Esophagus muscularis mucosa (tissue), 3 donors: ENCODE data around the gene MAP3K3.

ENCODE experiments used
- CTCF ChIP-seq, 3 experiments: fragments of 200-600 bp in 2 of 3; fragments of 450-650 bp in 1 of 3; sonication (generic) in 2 of 3; IDR thresholded peaks; one replicate each; pipeline ENCODE4 v1.5.1; 2017 to 2019; ENCODE audit warnings: antibody characterized with exemption in 3 of 3, mild to moderate bottlenecking in 2 of 3, moderate library complexity in 1 of 3
- EP300 ChIP-seq: sonication (generic); formaldehyde crosslinking; IDR thresholded peaks from one replicate; pipeline ENCODE4 v1.6.1; 2017; ENCODE audit warnings: antibody characterized with exemption

DNA sequence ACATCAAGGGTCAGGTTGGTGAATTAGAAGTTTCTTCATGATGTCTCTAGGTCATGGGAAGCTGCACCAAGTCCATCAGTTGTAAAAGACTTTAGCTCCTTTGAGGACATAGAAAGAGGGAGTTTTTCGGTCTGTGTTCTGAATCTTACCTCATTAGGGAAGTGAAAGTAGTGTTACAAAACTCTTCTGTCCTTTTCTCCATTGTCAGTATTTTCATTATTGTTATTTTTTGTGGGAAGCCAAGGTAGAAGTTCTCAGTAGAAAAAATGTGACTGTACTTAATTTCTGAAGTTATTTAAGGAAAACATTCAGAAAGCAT, 24.2 kb downstream of the MAP3K3 start:
- no peak for TF ChIP-seq EP300
- no peak for TF ChIP-seq CTCF (IDR thresholded peaks at IDR 0.05)
